HuH-7.5 (cell line): ENCODE measurements around the gene KCNC1.

Experiments used
- DNase-seq: peaks from one replicate; pipeline ENCODE4 v3.0.0; 2011; ENCODE audit warnings: low spot score

KCNC1 gene

DNA sequence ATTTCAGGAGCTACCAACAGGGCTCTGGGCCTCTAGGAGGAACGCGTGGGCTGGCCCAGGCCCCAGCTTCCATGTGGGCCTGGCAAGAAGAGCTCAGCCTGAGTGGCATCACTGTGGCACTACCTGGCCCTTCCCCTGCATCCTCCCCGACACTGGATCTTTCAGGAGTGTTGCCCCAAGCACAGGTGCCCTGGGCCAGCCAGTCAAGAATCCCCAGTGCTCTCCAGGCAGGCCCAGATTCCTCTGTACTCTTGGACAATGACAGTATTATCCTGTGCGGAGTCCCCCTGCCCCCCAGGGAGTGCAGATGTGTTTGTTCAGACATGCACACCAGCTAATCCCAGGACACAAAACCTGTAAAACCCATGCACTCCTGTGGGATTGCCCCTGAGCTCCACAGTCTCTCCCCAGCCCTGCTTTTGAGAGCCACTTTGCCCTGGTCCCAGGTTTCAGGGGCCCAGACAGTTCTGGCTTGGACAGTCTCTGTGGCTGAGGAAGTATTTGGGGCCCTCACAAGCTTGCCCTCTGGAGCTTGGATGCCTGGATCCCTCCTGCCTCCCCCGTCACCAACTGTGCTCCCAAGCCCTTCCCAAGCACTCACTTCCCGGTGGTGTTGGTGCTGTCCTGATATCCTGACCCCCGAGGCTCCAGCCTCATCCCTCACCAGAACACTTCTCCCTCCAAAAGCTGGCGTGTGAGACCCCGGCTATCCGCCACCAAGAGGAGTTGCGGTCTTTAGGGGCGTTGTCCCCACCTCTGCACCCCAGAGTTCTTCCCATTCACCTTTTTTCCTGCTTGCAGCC is 39.9 kb downstream of the KCNC1 start:
- no peak for DNase-seq

DNA sequence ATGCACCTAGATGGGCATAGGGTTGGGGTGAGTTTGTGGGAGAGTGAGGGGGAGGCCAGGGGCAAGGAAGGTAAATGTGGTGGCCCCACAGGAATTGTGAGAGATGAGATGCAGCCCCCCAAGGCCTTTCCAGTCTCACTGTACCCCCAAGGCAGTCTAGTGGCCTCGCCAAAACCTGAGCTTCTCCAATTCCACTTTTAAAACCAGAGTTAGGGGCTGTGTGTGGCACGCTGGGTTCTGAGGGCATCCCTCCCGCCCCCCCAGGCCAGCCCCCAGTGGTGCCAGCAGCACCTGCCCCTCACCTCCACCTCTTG is 40.4 kb downstream of the KCNC1 start:
- no peak for DNase-seq

GRCh38 chr11:17775507-17776211 is 41.1 kb downstream of the KCNC1 start:
- no peak for DNase-seq

- DNase-seq: no peak
Observed at GRCh38 chr11:17776212-17776875, 41.8 kb downstream of the KCNC1 start.

DNA sequence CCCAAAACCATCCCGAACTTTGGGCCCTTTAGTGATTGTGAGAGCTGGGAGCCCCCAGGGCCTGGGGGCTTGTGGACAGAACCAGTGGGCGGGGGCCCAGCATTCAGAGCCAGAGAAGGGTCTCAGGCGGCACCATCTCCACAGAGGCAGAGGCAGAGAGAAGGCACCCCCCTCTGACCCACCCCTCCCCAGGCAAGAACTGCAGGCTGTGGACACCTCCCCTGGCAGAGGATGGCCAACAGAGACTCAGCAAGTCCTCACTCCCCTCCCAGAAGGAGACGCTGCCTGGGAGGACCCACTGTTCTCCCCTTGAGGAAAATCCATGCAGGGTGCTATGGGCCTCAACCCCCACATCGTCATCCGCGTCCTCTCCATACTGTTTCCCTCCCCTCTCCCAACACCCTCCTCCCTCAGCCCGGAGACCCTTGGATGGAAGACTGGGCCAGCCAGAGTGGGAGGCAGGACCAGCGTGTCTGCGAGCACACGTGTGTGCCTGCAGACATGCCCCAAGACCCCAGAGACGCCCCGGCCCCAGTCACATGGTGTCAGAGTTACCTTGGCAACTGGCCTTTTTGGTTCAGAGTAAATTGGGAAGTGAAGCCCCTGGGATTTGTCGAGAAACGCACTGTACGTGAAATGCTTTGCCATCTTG is 42.6 kb downstream of the KCNC1 start:
- no peak for DNase-seq

- DNase-seq: no peak
Observed at GRCh38 chr11:17777738-17778091, 43.1 kb downstream of the KCNC1 start.

- DNase-seq: no peak
Observed at GRCh38 chr11:17778352-17778751, 43.8 kb downstream of the KCNC1 start.

DNA sequence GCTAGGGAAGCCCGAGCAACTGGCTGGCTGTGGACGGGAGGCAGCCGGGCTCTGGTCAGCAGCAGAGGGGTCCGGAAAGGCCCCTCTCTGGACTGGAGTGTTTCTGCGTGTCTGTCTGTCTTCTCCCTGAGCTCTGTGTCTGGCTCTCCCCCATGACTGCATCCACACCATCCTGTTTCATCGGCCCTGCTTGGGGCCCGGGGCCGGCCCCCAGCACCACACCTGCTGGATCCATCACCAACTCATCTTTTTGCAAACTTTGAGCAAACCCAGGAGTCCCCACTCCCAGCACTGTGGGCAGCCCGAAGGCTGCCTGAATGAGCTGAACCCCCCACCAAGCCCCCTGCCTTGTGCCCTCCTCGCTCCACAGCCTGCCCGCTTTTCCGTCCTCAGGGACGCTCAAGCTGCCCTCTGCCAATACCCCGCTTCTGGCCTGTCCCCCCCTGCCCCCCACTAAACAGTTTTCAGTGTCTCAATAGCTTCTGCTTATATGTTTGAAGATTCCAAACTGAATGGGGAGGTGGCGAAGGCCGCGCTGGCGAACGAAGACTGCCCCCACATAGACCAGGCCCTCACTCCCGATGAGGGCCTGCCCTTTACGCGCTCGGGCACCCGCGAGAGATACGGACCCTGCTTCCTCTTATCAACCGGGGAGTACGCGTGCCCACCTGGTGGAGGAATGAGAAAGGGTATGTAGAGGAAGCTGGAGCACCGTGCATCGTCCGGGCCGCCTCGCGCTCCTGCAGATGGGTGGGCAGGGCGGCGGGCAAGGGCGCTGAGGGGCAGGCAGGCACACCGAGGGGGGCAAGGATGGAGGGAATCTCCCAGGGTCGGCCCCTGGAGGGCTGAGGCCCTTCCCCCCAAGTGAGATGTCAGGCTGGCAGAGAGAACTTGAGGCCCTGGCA is 44.6 kb downstream of the KCNC1 start:
- DNase-seq: no peak

DNA sequence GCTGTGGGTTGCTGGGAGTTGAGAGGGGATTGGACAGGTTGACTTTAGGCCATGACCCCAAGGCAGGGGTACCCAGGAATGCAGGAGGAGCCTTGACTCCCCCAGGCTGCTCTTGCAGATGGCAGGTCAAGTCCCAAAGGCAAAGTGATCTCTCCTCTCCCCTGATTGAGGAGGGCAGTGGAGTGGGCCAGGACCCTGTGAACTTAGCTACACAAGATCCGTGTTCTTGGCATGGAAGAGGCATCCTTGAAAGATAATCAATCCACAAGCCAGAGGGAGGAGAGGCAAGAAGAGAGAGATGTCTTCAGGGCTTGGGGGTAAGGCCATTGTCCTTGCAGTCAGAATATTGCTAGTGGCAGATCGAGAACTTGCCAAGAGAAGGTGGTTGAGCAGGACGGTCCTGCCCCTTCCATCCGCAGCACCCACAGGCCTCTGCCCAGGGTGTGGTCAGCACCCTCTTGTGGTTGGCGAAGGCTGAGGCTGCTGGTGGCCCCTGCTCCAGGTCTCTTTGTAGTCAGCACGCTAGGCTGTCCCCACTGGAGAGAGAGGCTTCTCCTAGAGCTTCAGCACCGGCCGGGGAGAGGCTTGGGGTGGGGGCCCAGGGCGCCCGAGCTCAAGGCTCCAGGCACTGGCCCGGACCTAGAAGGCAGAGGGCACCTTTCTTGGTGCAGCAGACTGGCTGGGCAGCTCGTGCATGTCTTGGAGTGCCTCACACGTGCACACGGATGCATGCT is 45.4 kb downstream of the KCNC1 start:
- DNase-seq: no peak

DNA sequence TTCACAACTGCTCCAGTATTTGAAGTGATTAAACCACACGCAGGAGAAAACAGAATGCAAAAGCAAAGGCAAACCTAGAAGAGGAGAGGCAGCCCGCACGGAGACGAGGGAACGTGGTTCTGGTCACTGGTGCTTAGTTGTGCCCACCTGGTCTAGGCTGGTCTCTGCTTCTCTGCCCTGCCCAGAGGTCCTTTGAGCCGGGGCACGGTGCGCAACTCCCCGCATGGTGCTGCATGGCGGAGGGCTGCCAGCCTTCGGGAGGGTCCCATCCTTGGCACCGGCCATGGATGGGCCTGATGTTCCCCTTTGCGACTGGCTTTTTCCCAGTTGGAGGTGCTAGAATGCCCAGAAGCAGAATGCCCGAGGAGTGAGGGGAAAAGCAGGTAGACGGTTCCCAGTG is 46.1 kb downstream of the KCNC1 start:
- no peak for DNase-seq

DNA sequence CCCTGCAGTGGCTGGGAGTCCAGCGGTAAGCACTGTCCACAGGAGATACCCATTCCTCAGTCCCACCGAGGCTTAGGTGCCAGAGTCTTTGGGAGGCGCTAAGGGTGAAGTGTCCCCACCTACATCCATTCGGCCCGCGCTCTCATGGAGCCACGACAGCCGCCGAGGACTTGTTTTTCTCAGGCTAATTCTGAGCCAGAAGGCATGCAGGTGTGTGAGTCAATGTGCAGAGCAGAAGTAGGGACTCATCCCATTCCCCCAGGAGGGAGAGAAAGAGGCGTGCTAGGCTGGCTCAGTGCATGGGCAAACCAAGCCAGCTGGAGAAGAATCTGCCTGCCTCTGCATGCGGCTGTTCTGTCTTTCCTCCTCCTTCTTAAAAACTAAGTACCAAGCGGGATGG is 46.6 kb downstream of the KCNC1 start:
- DNase-seq: no peak

DNA sequence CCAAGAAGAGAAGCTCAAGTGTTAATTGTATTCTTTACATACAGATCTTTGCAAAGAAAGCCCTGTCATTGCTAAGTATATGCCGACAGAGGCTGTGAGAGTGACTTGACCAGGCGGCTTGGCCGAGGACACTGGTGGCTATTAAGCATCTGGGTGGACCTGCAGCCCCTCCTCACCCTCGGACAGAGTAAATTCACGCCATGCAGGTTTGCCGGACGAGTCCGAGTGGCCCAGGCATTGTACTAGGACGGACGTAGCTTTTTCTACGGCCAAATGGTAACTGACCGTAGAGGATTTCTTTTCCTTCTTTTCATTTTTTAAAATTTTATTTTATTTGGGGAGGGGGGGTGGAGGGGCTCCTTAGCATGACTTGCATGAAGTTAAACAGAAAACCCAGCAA is 47.0 kb downstream of the KCNC1 start:
- DNase-seq: no peak

- no peak for DNase-seq
Observed at GRCh38 chr11:17782145-17782544, 47.6 kb downstream of the KCNC1 start.

- DNase-seq: no peak
Observed at GRCh38 chr11:17782603-17783337, 48.2 kb downstream of the KCNC1 start.

GRCh38 chr11:17783878-17784277 is 49.3 kb downstream of the KCNC1 start:
- no peak for DNase-seq

DNA sequence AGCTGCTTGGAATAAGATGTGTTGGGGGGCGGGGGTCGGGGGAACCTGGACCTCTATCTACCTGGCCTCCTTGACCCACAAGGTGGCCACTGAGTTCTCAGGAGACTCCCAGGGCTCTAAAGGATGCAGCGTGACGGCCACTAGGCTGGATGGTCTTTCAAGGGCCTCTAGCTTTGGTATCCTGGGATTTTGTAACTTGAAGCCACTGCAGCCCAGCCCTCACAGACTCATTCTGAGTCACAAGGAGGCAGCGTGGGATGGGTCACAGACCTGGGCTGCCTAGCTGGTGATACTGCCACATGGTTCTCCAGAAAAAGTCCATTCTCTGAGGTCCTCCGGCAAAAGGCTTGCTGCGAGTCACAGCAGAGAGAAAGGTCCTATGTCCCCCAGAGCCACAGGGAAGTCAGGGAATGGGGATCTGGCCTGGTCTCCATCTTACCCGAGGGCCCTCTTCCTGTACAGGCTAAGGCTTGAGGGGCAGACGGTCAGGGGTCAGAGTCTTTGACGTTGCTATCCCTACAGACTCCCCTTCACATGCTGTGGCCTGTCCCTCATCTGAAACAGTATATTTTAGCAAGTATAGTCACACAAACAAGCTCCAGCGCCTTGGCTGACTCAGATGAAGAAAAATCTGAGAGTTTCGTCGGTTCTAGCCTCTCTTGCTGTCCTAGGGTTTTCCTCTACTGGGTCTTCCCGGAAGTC is 52.4 kb downstream of the KCNC1 start:
- DNase-seq: no peak

GRCh38 chr11:17788084-17788483 is 53.5 kb downstream of the KCNC1 start:
- no peak for DNase-seq

DNA sequence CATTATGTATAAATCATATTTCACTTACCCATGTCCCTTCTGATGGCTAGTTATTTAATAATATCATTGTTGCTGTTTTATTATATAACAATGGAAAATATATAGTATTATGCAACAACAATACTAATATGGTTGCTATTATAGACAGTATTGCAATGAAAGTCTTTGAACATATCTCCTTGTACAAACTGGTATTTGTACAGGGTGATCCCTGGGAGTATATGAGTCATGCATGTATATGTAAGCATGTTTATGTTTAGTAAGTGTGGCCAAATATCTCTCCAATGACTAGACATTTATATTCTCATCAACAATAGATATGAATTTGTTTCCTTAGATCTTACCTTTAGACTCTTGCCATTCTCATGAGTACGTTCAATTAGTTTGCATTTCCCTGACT is 55.9 kb downstream of the KCNC1 start:
- no peak for DNase-seq

DNA sequence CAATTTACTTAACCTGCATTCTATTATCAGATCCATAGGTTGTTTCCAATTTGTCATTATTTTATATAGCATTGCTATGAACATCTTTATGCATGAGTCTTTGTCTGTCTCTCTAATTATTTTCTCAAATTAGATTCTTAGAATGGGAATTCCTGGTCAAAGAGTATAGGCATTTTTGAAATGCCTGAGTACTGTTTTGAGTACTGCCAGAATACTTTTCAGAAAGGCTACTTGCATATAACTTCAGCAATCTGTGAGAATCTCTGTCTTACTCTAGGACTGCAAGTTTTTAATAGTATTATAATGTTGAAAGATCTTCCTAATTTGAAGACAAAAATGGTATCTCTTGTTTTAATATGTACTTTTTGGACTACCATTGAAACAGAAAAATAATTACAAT is 56.6 kb downstream of the KCNC1 start:
- no peak for DNase-seq

DNA sequence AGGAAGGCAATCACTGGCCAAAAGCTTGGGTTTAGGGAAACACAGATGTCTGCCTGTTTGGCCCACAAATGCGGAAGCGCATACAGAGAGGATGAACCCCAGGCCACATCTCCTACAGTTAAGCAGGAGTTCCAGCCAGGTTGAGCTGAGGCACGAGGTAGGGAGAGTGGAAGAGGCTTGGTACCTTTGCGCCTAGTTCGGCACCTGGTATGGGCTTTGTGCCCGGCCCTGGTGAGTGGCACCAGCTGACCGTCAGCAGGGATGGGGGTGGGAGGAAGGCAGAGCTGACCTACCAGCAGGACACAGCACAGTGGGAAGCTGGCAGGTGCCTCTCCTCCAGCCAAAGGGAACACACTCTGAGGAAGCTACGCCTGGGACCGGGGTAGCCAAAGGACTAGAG is 57.6 kb downstream of the KCNC1 start:
- DNase-seq: no peak
